ENCODE data around the gene ANKRD2. TPM values are rescaled to one million over a fixed set of nuclear protein-coding genes. Genes with fewer than 3 reads are reported as not detected.
A peak's percentile ranks its signal among the peaks of the same experiment; 100 is the strongest.

ANKRD2 gene
- total RNA-seq, 4 donors from 2014 or later = 0.22 to 1.0 TPM; not detected in 2

DNA sequence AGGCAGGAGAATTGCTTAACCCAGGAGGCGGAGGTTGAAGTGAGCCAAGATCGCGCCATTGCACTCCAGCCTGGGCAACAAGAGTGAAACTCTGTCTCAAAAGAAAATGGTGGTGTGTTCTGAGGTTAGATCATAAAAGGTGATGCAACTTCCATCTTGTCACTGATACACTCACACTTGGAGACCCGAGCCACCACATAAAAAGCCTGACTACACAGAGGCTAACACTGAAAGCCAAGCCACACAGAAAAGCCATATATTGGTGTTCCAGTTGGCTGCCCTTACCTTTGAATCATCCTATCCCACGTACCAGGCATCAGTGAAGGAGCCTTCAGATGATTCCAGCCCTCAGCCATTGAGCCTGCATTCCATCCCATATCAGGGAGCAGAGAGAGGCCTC, 56.7 kb downstream of the ANKRD2 start:
- no peak overlapping the region for H3K27ac ChIP-seq
- no peaks in the 10 kb centered on the region for H3K27me3 ChIP-seq
- H3K36me3 ChIP-seq = no peaks in the 10 kb centered on the region
- TF ChIP-seq, protein P1, sequence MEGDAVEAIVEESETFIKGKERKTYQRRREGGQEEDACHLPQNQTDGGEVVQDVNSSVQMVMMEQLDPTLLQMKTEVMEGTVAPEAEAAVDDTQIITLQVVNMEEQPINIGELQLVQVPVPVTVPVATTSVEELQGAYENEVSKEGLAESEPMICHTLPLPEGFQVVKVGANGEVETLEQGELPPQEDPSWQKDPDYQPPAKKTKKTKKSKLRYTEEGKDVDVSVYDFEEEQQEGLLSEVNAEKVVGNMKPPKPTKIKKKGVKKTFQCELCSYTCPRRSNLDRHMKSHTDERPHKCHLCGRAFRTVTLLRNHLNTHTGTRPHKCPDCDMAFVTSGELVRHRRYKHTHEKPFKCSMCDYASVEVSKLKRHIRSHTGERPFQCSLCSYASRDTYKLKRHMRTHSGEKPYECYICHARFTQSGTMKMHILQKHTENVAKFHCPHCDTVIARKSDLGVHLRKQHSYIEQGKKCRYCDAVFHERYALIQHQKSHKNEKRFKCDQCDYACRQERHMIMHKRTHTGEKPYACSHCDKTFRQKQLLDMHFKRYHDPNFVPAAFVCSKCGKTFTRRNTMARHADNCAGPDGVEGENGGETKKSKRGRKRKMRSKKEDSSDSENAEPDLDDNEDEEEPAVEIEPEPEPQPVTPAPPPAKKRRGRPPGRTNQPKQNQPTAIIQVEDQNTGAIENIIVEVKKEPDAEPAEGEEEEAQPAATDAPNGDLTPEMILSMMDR (IDR thresholded peaks at IDR 0.05) = no peak
- no peak for TF ChIP-seq POLR2A (IDR thresholded peaks at IDR 0.05)
- no peak for TF ChIP-seq EP300 (IDR thresholded peaks at IDR 0.05)
- 95 to 97% methylated on average over 5 of the region's 5 CpGs for WGBS, 2 donors
- H3K4me1 ChIP-seq = peaks cover 0 to 18% (median 3%) of the 10 kb centered on the region in 4 donors
- no peaks in the 10 kb centered on the region for H3K9me3 ChIP-seq
- no peak overlapping the region for H3K4me3 ChIP-seq
- DNase-seq (ENCODE audit: low spot score in 2 of 2) = no peak

DNA sequence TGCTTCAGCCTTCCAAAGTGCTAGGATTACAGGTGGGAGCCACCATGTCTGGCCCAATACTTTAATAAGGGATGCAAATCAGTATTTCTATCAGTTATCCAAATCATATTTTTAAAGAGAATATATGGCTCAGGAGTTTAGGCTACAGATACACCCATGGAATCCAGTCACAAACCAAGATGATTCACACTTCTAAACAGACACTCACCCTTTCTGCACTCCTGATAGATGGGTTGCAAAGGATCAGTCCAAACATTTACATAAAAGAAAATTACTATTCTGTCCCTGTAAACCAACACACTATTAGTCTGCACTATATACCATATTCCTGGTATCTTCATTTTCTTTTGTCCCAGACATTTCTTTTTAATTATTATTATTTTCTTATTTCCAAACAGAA, 58.5 kb downstream of the ANKRD2 start:
- Histone ChIP-seq H3K27ac (no peak overlapping the region), H3K4me1 (peaks cover 0 to 18% (median 3%) of the 10 kb centered on the region in 4 donors), H3K9me3 (no peaks in the 10 kb centered on the region), H3K27me3 (no peaks in the 10 kb centered on the region), H3K4me3 (no peak overlapping the region), H3K36me3 (no peaks in the 10 kb centered on the region)
- TF ChIP-seq, protein P1 (IDR thresholded peaks at IDR 0.05) = no peak
- TF ChIP-seq EP300 (IDR thresholded peaks at IDR 0.05) = no peak
- DNase-seq (ENCODE audit: low spot score in 2 of 2) = no peak

DNA sequence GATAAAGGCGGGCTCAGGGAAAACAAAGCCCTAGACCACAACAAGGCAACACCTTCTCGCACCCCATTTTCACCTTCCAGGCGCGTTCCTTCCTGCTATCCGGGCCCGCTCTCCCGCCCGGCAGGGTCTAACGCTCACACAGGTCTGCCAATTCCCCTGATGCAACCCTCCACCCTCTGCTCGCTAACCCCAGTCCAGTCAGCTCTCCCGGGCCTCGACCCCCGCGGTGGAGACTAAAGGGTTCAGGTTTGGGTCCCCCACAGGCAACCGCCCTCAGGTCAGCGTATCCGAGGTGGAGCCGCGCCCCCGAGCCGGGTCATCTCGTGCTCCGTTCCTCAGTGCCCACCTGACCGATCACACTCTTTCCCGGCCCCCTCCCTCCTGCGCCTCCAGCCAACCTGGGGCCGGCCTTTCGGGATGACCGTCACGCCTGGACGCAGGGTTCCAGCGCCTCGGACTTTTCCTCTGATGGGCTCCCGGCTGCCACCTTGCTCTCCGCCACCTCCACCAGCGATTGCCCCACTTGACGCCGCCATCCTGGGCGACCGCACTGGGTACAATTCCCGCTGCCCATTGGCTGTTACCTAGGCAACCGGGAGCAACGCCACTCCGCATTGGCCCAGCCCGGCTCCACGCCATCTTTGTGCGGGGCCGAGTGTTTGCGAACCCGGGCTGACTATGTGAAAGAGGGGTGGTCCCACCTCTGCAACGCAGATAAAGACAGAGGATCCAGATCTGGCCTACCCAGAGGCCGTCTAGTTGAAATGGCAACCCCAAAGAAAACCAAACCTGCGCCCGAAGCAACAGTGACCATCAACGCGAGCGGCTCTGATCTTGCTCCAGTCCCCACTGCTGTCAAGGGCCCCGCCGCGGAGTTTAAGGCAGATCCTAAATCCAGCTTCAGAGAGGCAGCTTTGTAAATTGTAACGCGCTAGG, 60.6 kb downstream of the ANKRD2 start, which contains the start of gene MORN4:
MORN4 (minus strand) TSS at position 552 of the 936 bp plus-strand sequence. CDS start 13,847 bp downstream, outside the sequence.
- WGBS, 2 donors = 3 to 5% methylated on average over 56 to 62 of the region's 62 CpGs
- Histone ChIP-seq H3K36me3 (no peaks in the 10 kb centered on the region), H3K9me3 (no peaks in the 10 kb centered on the region), H3K4me3 (peak within 1 kb of the TSS; percentile 62 to 91 (median 71)), H3K4me1 (peaks cover 0 to 18% (median 3%) of the 10 kb centered on the region in 4 donors), H3K27me3 (no peaks in the 10 kb centered on the region), H3K27ac (peak within 1 kb of the TSS; percentile 19 to 85 (median 37))
- TF ChIP-seq EP300 (IDR thresholded peaks at IDR 0.05) = peak in 1 of 2 donors; percentile 70
- TF ChIP-seq POLR2A (IDR thresholded peaks at IDR 0.05) = peak in 1 of 2 donors; percentile 25
- TF ChIP-seq, protein P1 (IDR thresholded peaks at IDR 0.05) = peak in 1 of 5 experiments; percentile 21
- peak; percentile 92 to 95 for DNase-seq (ENCODE audit: low spot score in 2 of 2)

Other genes with a start within 250 kb of the ANKRD2 start
- 10 to 100 TPM; 14.6 to 28.2 (median 23.3) TPM for gene FRAT2, start 238.1 kb upstream of the ANKRD2 start, total RNA-seq
- 10 to 100 TPM; 14.7 to 50.7 (median 24.4) TPM for gene RRP12, start 171.4 kb upstream of the ANKRD2 start, total RNA-seq
- 100 to 1,000 TPM; 142 to 166 (median 155) TPM for gene PGAM1, start 146.6 kb upstream of the ANKRD2 start, total RNA-seq
- gene EXOSC1, start 126.8 kb upstream of the ANKRD2 start, total RNA-seq = 10 to 100 TPM; 21.6 to 40.8 (median 33.4) TPM
- 10 to 100 TPM; 26.4 to 50.4 (median 36.0) TPM for gene ZDHHC16, start 126.6 kb upstream of the ANKRD2 start, total RNA-seq
- gene MMS19, start 74.4 kb upstream of the ANKRD2 start, total RNA-seq = 10 to 100 TPM; 80.4 to 90.2 (median 88.4) TPM
- gene UBTD1, start 73.9 kb upstream of the ANKRD2 start, total RNA-seq = 10 to 100 TPM in 3 of 4 donors, 1 to 10 TPM in 1; 9.4 to 17.1 (median 16.5) TPM
- 10 to 100 TPM in 3 of 4 donors, 1 to 10 TPM in 1; 3.6 to 31.6 (median 25.3) TPM for gene HOGA1, start 11.6 kb downstream of the ANKRD2 start, total RNA-seq
- 1 to 10 TPM; 1.1 to 1.7 (median 1.2) TPM for gene C10orf62, start 16.9 kb downstream of the ANKRD2 start, total RNA-seq
- gene MORN4, start 60.7 kb downstream of the ANKRD2 start, total RNA-seq = 1 to 10 TPM; 3.7 to 8.2 (median 7.1) TPM
- 10 to 100 TPM; 17.0 to 29.1 (median 21.0) TPM for gene PI4K2A, start 67.9 kb downstream of the ANKRD2 start, total RNA-seq
- gene AVPI1, start 114.5 kb downstream of the ANKRD2 start, total RNA-seq = 100 to 1,000 TPM; 113 to 253 (median 170) TPM
- 10 to 100 TPM; 28.0 to 45.3 (median 42.2) TPM for gene MARVELD1, start 141.0 kb downstream of the ANKRD2 start, total RNA-seq
- 10 to 100 TPM; 33.4 to 46.8 (median 42.7) TPM for gene ZFYVE27, start 164.3 kb downstream of the ANKRD2 start, total RNA-seq
- gene SFRP5, start 199.2 kb downstream of the ANKRD2 start, total RNA-seq = 100 to 1,000 TPM; 183 to 530 (median 479) TPM